Naive B cell (primary cell): ENCODE data around the gene SHC4. TPM values are rescaled to one million over a fixed set of nuclear protein-coding genes. Genes with fewer than 3 reads are reported as not detected.

Experiments used
- ATAC-seq, 2 donors: fragments of 150-1000 bp; cut with Tn5 transposase; 2 replicates each; pipeline ENCODE4 v1.10.0; 2021; ENCODE audit warnings: low read depth in 2 of 2, mild to moderate bottlenecking in 2 of 2, moderate library complexity in 2 of 2
- DNase-seq: peaks from one replicate; pipeline ENCODE4 v3.0.0; 2022
- H3K27ac Mint-ChIP-seq, 6 donors: one replicate each; pipeline ENCODE4 v1.8.0; 2020 to 2022; ENCODE audit warnings: mild to moderate bottlenecking in 6 of 6, mixed read lengths in 6 of 6, moderate library complexity in 5 of 6, inconsistent platforms in 2 of 6
- H3K27me3 Mint-ChIP-seq, 3 donors: one replicate each; pipeline ENCODE4 v1.8.0; 2021 to 2022; ENCODE audit warnings: mixed read lengths in 3 of 3, mild to moderate bottlenecking in 1 of 3
- H3K36me3 Mint-ChIP-seq, 2 donors: one replicate each; pipeline ENCODE4 v1.8.0; 2020 to 2022; ENCODE audit warnings: mixed read lengths in 2 of 2, inconsistent platforms in 1 of 2, mild to moderate bottlenecking in 1 of 2
- H3K4me1 Mint-ChIP-seq, 3 donors: one replicate each; pipeline ENCODE4 v1.8.0; 2020 to 2022; ENCODE audit warnings: mixed read lengths in 3 of 3, inconsistent platforms in 1 of 3, mild to moderate bottlenecking in 1 of 3, moderate library complexity in 1 of 3
- H3K4me3 Mint-ChIP-seq, 8 donors: one replicate each; pipeline ENCODE4 v1.8.0; 2020 to 2022; ENCODE audit warnings: mild to moderate bottlenecking in 8 of 8, mixed read lengths in 8 of 8, moderate library complexity in 8 of 8, inconsistent platforms in 2 of 8
- H3K9me3 Mint-ChIP-seq, 7 donors: one replicate each; pipeline ENCODE4 v1.8.0; 2020 to 2022; ENCODE audit warnings: mixed read lengths in 7 of 7, mild to moderate bottlenecking in 5 of 7, inconsistent platforms in 2 of 7, moderate library complexity in 1 of 7
- polyA plus RNA-seq, 6 donors: library from polyadenylated mRNA; unstranded; fragments of 300-500 nt; fragmentation: Illumina TruSeq; gene quantifications; one replicate each; pipeline ENCODE4 v1.2.3, GENCODE V29; 2021; ENCODE audit warnings: low read depth in 6 of 6

The SHC4 gene
- polyA plus RNA-seq, 6 donors from 2014 or later, result not detected

GRCh38 chr15:48880070-48880634 lies 83.6 kb downstream of the SHC4 start:
- Mint-ChIP-seq H3K4me3 (peak overlapping the region in 2 of 8 donors; percentile 46 to 99), H3K27me3 (peaks cover 0 to 14% (median 11%) of the 10 kb centered on the region in 3 donors), H3K36me3 (peaks cover 7 to 11% of the 10 kb centered on the region in 2 donors), H3K9me3 (peaks cover 0 to 4% (median 0%) of the 10 kb centered on the region in 7 donors), H3K4me1 (peaks cover 18 to 24% (median 21%) of the 10 kb centered on the region in 3 donors), H3K27ac (no peak overlapping the region)
- DNase-seq (no peak), ATAC-seq (no peak)

- Mint-ChIP-seq H3K4me3 (peak within 1 kb of the TSS; percentile 98 to 100 (median 99)), H3K9me3 (peaks cover 0 to 4% (median 0%) of the 10 kb centered on the region in 7 donors), H3K36me3 (peaks cover 7 to 11% of the 10 kb centered on the region in 2 donors), H3K4me1 (peaks cover 18 to 24% (median 21%) of the 10 kb centered on the region in 3 donors), H3K27ac (peak within 1 kb of the TSS; percentile 89 to 98 (median 96)), H3K27me3 (peaks cover 4 to 29% (median 26%) of the 10 kb centered on the region in 3 donors)
- DNase-seq (peak; percentile 93), ATAC-seq (peak; percentile 91 to 92)
Measured at GRCh38 chr15:48877630-48878595, 85.8 kb downstream of the SHC4 start, which contains the start of gene EID1. Gene EID1 (plus strand): TSS chr15:48878134. CDS start chr15:48878177, 43 bp downstream.

- ATAC-seq (no peak), DNase-seq (no peak)
- peak overlapping the region in 2 of 8 donors; percentile 22 to 99 for H3K4me3 Mint-ChIP-seq
- peaks cover 0 to 4% (median 0%) of the 10 kb centered on the region in 7 donors for H3K9me3 Mint-ChIP-seq
- H3K27me3 Mint-ChIP-seq, result peaks cover 13 to 42% (median 41%) of the 10 kb centered on the region in 3 donors
- no peak overlapping the region for H3K27ac Mint-ChIP-seq
- peaks cover 18 to 21% (median 21%) of the 10 kb centered on the region in 3 donors for H3K4me1 Mint-ChIP-seq
- peaks cover 7 to 11% of the 10 kb centered on the region in 2 donors for H3K36me3 Mint-ChIP-seq
Measured at GRCh38 chr15:48876057-48876456, 87.7 kb downstream of the SHC4 start.

GRCh38 chr15:48875241-48875960 lies 88.3 kb downstream of the SHC4 start:
- H3K27ac Mint-ChIP-seq, result peak overlapping the region in 1 of 6 donors; percentile 55
- DNase-seq (no peak), ATAC-seq (no peak)
- peaks cover 18 to 21% (median 20%) of the 10 kb centered on the region in 3 donors for H3K4me1 Mint-ChIP-seq
- H3K36me3 Mint-ChIP-seq, result peaks cover 7 to 11% of the 10 kb centered on the region in 2 donors
- H3K27me3 Mint-ChIP-seq, result peaks cover 19 to 48% (median 47%) of the 10 kb centered on the region in 3 donors
- peak overlapping the region in 1 of 8 donors; percentile 70 for H3K4me3 Mint-ChIP-seq
- H3K9me3 Mint-ChIP-seq, result peaks cover 0 to 4% (median 0%) of the 10 kb centered on the region in 7 donors

GRCh38 chr15:48872632-48873031 lies 91.1 kb downstream of the SHC4 start:
- DNase-seq (no peak), ATAC-seq (no peak)
- Mint-ChIP-seq H3K4me3 (no peak overlapping the region), H3K9me3 (peaks cover 0 to 2% (median 0%) of the 10 kb centered on the region in 7 donors), H3K27ac (no peak overlapping the region), H3K36me3 (peaks cover under 1% of the 10 kb centered on the region in 2 donors), H3K4me1 (peaks cover 1 to 3% (median 3%) of the 10 kb centered on the region in 3 donors), H3K27me3 (peaks cover 29 to 55% (median 50%) of the 10 kb centered on the region in 3 donors)

GRCh38 chr15:48871542-48871941 lies 92.2 kb downstream of the SHC4 start:
- Mint-ChIP-seq H3K4me1 (no peaks in the 10 kb centered on the region), H3K27me3 (peaks cover 29 to 63% (median 56%) of the 10 kb centered on the region in 3 donors), H3K27ac (no peak overlapping the region), H3K9me3 (no peaks in the 10 kb centered on the region), H3K4me3 (no peak overlapping the region), H3K36me3 (no peaks in the 10 kb centered on the region)
- no peak for DNase-seq
- no peak for ATAC-seq

GRCh38 chr15:48869966-48870365 lies 93.8 kb downstream of the SHC4 start:
- no peaks in the 10 kb centered on the region for H3K9me3 Mint-ChIP-seq
- H3K4me1 Mint-ChIP-seq, result no peaks in the 10 kb centered on the region

GRCh38 chr15:48868536-48868935 lies 95.2 kb downstream of the SHC4 start:
- H3K4me1 Mint-ChIP-seq, result no peaks in the 10 kb centered on the region
- H3K4me3 Mint-ChIP-seq, result no peak overlapping the region
- DNase-seq (no peak), ATAC-seq (no peak)
- no peaks in the 10 kb centered on the region for H3K9me3 Mint-ChIP-seq
- no peak overlapping the region for H3K27ac Mint-ChIP-seq
- no peaks in the 10 kb centered on the region for H3K36me3 Mint-ChIP-seq
- peaks cover 29 to 48% (median 41%) of the 10 kb centered on the region in 3 donors for H3K27me3 Mint-ChIP-seq

More at GRCh38 chr15:48869966-48870365, 93.8 kb downstream of the SHC4 start:
- no peak for ATAC-seq
- Mint-ChIP-seq H3K36me3 (no peaks in the 10 kb centered on the region), H3K4me3 (no peak overlapping the region), H3K27me3 (peaks cover 29 to 62% (median 53%) of the 10 kb centered on the region in 3 donors), H3K27ac (no peak overlapping the region)
- no peak for DNase-seq

- Mint-ChIP-seq H3K27ac (no peak overlapping the region), H3K27me3 (peaks cover 26 to 43% (median 36%) of the 10 kb centered on the region in 3 donors), H3K9me3 (no peaks in the 10 kb centered on the region), H3K36me3 (no peaks in the 10 kb centered on the region), H3K4me1 (no peaks in the 10 kb centered on the region), H3K4me3 (no peak overlapping the region)
- DNase-seq, result no peak
- no peak for ATAC-seq
Measured at GRCh38 chr15:48868023-48868422, 95.7 kb downstream of the SHC4 start.

GRCh38 chr15:48866141-48866563 lies 97.6 kb downstream of the SHC4 start:
- ATAC-seq (no peak), DNase-seq (no peak)
- Mint-ChIP-seq H3K4me3 (no peak overlapping the region), H3K27ac (no peak overlapping the region), H3K27me3 (peaks cover 17 to 30% (median 21%) of the 10 kb centered on the region in 3 donors), H3K9me3 (no peaks in the 10 kb centered on the region), H3K4me1 (no peaks in the 10 kb centered on the region), H3K36me3 (no peaks in the 10 kb centered on the region)

- peaks cover 11 to 23% (median 15%) of the 10 kb centered on the region in 3 donors for H3K27me3 Mint-ChIP-seq
- no peaks in the 10 kb centered on the region for H3K4me1 Mint-ChIP-seq
- H3K9me3 Mint-ChIP-seq, result no peaks in the 10 kb centered on the region
- ATAC-seq (no peak), DNase-seq (no peak)
- H3K27ac Mint-ChIP-seq, result no peak overlapping the region
- H3K4me3 Mint-ChIP-seq, result no peak overlapping the region
- H3K36me3 Mint-ChIP-seq, result no peaks in the 10 kb centered on the region
Measured at GRCh38 chr15:48865370-48866079, 98.2 kb downstream of the SHC4 start.

GRCh38 chr15:48862705-48863104 lies 101.0 kb downstream of the SHC4 start:
- no peak for ATAC-seq
- H3K36me3 Mint-ChIP-seq, result no peaks in the 10 kb centered on the region
- peaks cover 5 to 23% (median 18%) of the 10 kb centered on the region in 3 donors for H3K27me3 Mint-ChIP-seq
- H3K4me3 Mint-ChIP-seq, result no peak overlapping the region
- peak overlapping the region in 2 of 6 donors; percentile 21 to 85 for H3K27ac Mint-ChIP-seq
- H3K9me3 Mint-ChIP-seq, result no peaks in the 10 kb centered on the region
- no peaks in the 10 kb centered on the region for H3K4me1 Mint-ChIP-seq
- no peak for DNase-seq
